ENCODE data around the gene LGR6.

Gene LGR6

DNA sequence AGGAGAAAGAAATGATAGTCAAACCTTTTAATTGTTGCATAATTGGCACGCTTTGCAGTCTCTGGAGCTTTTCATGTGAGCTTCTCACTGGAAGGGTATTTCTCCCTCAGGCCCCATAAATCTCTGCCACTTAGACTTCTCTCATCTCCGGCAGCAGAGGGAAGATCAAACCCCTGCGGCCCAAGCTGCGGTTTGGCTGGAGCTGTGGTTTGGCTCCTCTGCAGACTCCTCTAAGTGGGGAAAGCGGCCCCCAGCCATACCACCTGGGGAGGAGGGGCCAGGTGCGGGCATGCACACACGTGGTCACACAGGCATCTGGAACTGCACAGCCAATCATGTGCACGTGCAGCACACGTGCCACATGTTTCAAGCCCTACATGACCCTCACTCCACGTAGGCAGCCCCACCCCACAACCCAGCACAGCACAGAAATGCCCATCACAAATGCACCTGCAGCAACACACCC, 89.8 kb downstream of the LGR6 start:
- Histone ChIP-seq H3K4me1 (ENCODE audit: insufficient read depth, low read length, poor library complexity, severe bottlenecking) (peaks cover 18% of the 10 kb centered on the region), H3K4me2 (ENCODE audit: low read depth, low read length, poor library complexity, severe bottlenecking) (no peak overlapping the region), H3K9ac (ENCODE audit: low read depth, low read length, poor library complexity, severe bottlenecking) (no peak overlapping the region), H3K4me3 (ENCODE audit: low read length, poor library complexity, severe bottlenecking) (no peak overlapping the region), H2AFZ (ENCODE audit: low read length) (no peak overlapping the region), H3F3A (ENCODE audit: low read depth) (no peaks in the 10 kb centered on the region), H4K20me1 (ENCODE audit: insufficient read depth, low read length, poor library complexity, severe bottlenecking) (no peaks in the 10 kb centered on the region), H3K9me2 (replicated peaks; ENCODE audit: low read depth, low read length) (no peaks in the 10 kb centered on the region), H3K36me3 (ENCODE audit: insufficient read depth, low read length) (no peaks in the 10 kb centered on the region), H3K27me3 (ENCODE audit: insufficient read depth, low read length, poor library complexity, severe bottlenecking) (peaks cover 62% of the 10 kb centered on the region), H3K9me3 (ENCODE audit: insufficient read depth, low read depth, low read length) (no peaks in the 10 kb centered on the region), H3K79me2 (ENCODE audit: insufficient read depth, low read length) (no peaks in the 10 kb centered on the region)
- 0 out of 2 replicates have a peak, but pooled peaks have one; percentile 19 for TF ChIP-seq EZH2phosphoT487 (IDR thresholded peaks at IDR 0.05; ENCODE audit: borderline replicate concordance)
- TF ChIP-seq, protein P1, sequence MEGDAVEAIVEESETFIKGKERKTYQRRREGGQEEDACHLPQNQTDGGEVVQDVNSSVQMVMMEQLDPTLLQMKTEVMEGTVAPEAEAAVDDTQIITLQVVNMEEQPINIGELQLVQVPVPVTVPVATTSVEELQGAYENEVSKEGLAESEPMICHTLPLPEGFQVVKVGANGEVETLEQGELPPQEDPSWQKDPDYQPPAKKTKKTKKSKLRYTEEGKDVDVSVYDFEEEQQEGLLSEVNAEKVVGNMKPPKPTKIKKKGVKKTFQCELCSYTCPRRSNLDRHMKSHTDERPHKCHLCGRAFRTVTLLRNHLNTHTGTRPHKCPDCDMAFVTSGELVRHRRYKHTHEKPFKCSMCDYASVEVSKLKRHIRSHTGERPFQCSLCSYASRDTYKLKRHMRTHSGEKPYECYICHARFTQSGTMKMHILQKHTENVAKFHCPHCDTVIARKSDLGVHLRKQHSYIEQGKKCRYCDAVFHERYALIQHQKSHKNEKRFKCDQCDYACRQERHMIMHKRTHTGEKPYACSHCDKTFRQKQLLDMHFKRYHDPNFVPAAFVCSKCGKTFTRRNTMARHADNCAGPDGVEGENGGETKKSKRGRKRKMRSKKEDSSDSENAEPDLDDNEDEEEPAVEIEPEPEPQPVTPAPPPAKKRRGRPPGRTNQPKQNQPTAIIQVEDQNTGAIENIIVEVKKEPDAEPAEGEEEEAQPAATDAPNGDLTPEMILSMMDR (conservative IDR thresholded peaks at IDR 0.05; ENCODE audit: low read length): no peak

DNA sequence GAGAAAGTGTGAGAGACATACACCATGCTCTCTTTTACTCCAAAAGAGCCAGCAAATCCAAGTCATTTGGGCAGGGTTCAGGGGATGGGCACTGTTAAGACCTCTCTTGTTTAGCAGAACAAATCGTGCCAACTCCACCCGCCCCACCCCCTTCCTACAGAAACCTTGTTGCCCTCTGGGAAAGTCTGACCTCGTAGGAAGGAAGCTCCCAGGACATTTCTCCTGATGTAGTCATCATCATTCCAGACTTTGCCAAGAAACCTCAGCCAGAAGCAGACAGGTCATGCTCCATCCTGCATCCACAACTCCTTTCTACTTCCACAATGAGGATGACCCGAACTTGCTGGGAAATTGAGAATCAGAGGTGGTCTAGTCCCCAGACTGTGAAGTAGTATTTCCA, 90.4 kb downstream of the LGR6 start:
- peaks cover 18% of the 10 kb centered on the region for H3K4me1 ChIP-seq (ENCODE audit: insufficient read depth, low read length, poor library complexity, severe bottlenecking)
- H2AFZ ChIP-seq (ENCODE audit: low read length): no peak overlapping the region
- H3K9me2 ChIP-seq (replicated peaks; ENCODE audit: low read depth, low read length): no peaks in the 10 kb centered on the region
- no peak overlapping the region for H3K4me2 ChIP-seq (ENCODE audit: low read depth, low read length, poor library complexity, severe bottlenecking)
- no peaks in the 10 kb centered on the region for H3K9me3 ChIP-seq (ENCODE audit: insufficient read depth, low read depth, low read length)
- H3K27me3 ChIP-seq (ENCODE audit: insufficient read depth, low read length, poor library complexity, severe bottlenecking): peaks cover 56% of the 10 kb centered on the region
- no peak overlapping the region for H3K4me3 ChIP-seq (ENCODE audit: low read length, poor library complexity, severe bottlenecking)
- no peak for TF ChIP-seq EZH2phosphoT487 (IDR thresholded peaks at IDR 0.05; ENCODE audit: borderline replicate concordance)
- TF ChIP-seq, protein P1 (conservative IDR thresholded peaks at IDR 0.05; ENCODE audit: low read length): no peak
- H3K36me3 ChIP-seq (ENCODE audit: insufficient read depth, low read length): no peaks in the 10 kb centered on the region
- H3F3A ChIP-seq (ENCODE audit: low read depth): no peaks in the 10 kb centered on the region
- no peaks in the 10 kb centered on the region for H3K79me2 ChIP-seq (ENCODE audit: insufficient read depth, low read length)
- H4K20me1 ChIP-seq (ENCODE audit: insufficient read depth, low read length, poor library complexity, severe bottlenecking): no peaks in the 10 kb centered on the region
- no peak overlapping the region for H3K9ac ChIP-seq (ENCODE audit: low read depth, low read length, poor library complexity, severe bottlenecking)

DNA sequence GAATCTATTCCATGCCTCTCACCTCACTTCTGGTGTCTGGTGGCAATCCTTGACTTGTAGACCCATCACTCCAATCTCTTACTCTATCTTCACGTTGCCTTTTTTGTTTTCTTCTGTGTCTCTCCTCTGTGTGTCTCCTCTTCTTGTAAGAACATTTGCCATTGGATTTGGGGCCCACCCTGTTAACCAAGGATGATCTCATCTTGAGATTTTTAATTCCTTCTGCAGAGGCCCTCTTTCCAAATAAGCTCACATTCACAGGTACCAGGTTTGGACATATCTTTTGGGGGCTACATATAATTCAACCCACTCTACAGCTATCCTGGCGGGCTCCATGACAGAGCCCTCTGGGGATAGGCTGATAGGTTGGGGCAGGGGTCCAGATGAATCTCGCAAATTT, 92.3 kb downstream of the LGR6 start:
- TF ChIP-seq, protein P1 (conservative IDR thresholded peaks at IDR 0.05; ENCODE audit: low read length): no peak
- TF ChIP-seq EZH2phosphoT487 (IDR thresholded peaks at IDR 0.05; ENCODE audit: borderline replicate concordance): no peak
- no peaks in the 10 kb centered on the region for H3F3A ChIP-seq (ENCODE audit: low read depth)
- no peaks in the 10 kb centered on the region for H3K9me2 ChIP-seq (replicated peaks; ENCODE audit: low read depth, low read length)
- no peak overlapping the region for H3K4me2 ChIP-seq (ENCODE audit: low read depth, low read length, poor library complexity, severe bottlenecking)
- H3K9ac ChIP-seq (ENCODE audit: low read depth, low read length, poor library complexity, severe bottlenecking): no peak overlapping the region
- H3K79me2 ChIP-seq (ENCODE audit: insufficient read depth, low read length): no peaks in the 10 kb centered on the region
- H3K9me3 ChIP-seq (ENCODE audit: insufficient read depth, low read depth, low read length): no peaks in the 10 kb centered on the region
- H2AFZ ChIP-seq (ENCODE audit: low read length): no peak overlapping the region
- peaks cover 38% of the 10 kb centered on the region for H3K27me3 ChIP-seq (ENCODE audit: insufficient read depth, low read length, poor library complexity, severe bottlenecking)
- peaks cover 17% of the 10 kb centered on the region for H3K4me1 ChIP-seq (ENCODE audit: insufficient read depth, low read length, poor library complexity, severe bottlenecking)
- no peak overlapping the region for H3K4me3 ChIP-seq (ENCODE audit: low read length, poor library complexity, severe bottlenecking)
- no peaks in the 10 kb centered on the region for H4K20me1 ChIP-seq (ENCODE audit: insufficient read depth, low read length, poor library complexity, severe bottlenecking)
- no peaks in the 10 kb centered on the region for H3K36me3 ChIP-seq (ENCODE audit: insufficient read depth, low read length)

Data from Loucy (cell line).